ENCODE data around the gene TRIM77.
"Not testable (repeated sequence)": the region's sequence is repeated elsewhere in the genome, so short reads cannot be mapped to it uniquely, and the experiment has no call there.

DNA sequence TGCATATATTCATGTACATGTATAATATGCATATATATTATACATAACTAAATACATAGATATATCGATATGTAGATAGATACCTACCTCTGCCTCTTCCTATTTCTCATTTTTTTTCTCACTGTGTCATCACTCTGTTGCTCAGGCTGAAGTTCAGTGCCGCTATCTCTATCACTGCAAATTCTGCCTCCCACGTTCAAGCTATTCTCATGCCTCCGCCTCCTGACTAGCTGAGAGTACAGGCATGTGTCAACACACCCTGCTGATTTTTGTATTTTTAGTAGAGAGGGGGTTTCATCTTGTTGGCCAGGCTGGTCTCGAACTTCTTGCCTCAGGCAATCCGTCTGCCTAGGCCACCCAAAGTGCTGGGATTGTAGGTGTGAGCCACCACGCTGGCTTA lies 31.3 kb downstream of the TRIM77 start:
- TF ChIP-seq, protein P1, sequence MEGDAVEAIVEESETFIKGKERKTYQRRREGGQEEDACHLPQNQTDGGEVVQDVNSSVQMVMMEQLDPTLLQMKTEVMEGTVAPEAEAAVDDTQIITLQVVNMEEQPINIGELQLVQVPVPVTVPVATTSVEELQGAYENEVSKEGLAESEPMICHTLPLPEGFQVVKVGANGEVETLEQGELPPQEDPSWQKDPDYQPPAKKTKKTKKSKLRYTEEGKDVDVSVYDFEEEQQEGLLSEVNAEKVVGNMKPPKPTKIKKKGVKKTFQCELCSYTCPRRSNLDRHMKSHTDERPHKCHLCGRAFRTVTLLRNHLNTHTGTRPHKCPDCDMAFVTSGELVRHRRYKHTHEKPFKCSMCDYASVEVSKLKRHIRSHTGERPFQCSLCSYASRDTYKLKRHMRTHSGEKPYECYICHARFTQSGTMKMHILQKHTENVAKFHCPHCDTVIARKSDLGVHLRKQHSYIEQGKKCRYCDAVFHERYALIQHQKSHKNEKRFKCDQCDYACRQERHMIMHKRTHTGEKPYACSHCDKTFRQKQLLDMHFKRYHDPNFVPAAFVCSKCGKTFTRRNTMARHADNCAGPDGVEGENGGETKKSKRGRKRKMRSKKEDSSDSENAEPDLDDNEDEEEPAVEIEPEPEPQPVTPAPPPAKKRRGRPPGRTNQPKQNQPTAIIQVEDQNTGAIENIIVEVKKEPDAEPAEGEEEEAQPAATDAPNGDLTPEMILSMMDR (conservative IDR thresholded peaks at IDR 0.05; ENCODE audit: low read length): not testable (repeated sequence)
- not testable (repeated sequence) for TF ChIP-seq EZH2phosphoT487 (IDR thresholded peaks at IDR 0.05; ENCODE audit: borderline replicate concordance)
